Transverse colon (tissue), 4 donors: Measurements from ENCODE around the gene PHACTR3.

ENCODE experiments used
- CTCF ChIP-seq, 5 experiments: fragments of 200-600 bp in 3 of 5; fragments of 450-650 bp in 2 of 5; sonication (generic) in 3 of 5; IDR thresholded peaks; 1 replicate in 2 of 5; 2 replicates in 3 of 5; pipeline ENCODE4 v1.5.1; 2016 to 2017; ENCODE audit warnings: antibody characterized with exemption in 5 of 5, inconsistent platforms in 3 of 5, mild to moderate bottlenecking in 2 of 5, moderate library complexity in 1 of 5
- EP300 ChIP-seq: sonication (generic); formaldehyde crosslinking; IDR thresholded peaks from one replicate; pipeline ENCODE4 v1.6.1; 2017; ENCODE audit warnings: antibody characterized with exemption, low read depth
- POLR2A ChIP-seq: fragments of 450-650 bp; IDR thresholded peaks from one replicate; pipeline ENCODE4 v1.6.1; 2016; ENCODE audit warnings: antibody characterized with exemption, mild to moderate bottlenecking, moderate library complexity
- POLR2AphosphoS5 ChIP-seq, 3 donors: sonication (generic); formaldehyde crosslinking; IDR thresholded peaks; one replicate each; pipeline ENCODE4 v1.6.1; 2016; ENCODE audit warnings: antibody characterized with exemption in 3 of 3

GRCh38 chr20:59569305-59569704 is 35.0 kb upstream of the PHACTR3 start:
- TF ChIP-seq CTCF (IDR thresholded peaks at IDR 0.05) (no peak), POLR2A (no peak), POLR2AphosphoS5 (IDR thresholded peaks at IDR 0.05) (no peak), EP300 (no peak)
